Muscle of back (tissue), 11 donors: ENCODE results near the gene TTC28. TPM values are rescaled to one million over a fixed set of nuclear protein-coding genes. Genes with fewer than 3 reads are reported as not detected.
"Not testable (repeated sequence)": the region's sequence is repeated elsewhere in the genome, so short reads cannot be mapped to it uniquely, and the experiment has no call there.

Experiments used
- DNase-seq, 3 donors: peaks; one replicate each; pipeline versions ENCODE4 v3.0.0 to v3.0.0-alpha.2; 2013
- polyA plus RNA-seq, 10 donors: library from polyadenylated mRNA; unstranded; fragments of 120-200 nt; gene quantifications; one replicate each; pipeline ENCODE4 v1.2.1, GENCODE V29; 2013; ENCODE audit not compliant: insufficient read length in 10 of 10

TTC28 gene
- polyA plus RNA-seq, 10 donors, result 21.0 to 29.9 (median 24.9) TPM

DNA sequence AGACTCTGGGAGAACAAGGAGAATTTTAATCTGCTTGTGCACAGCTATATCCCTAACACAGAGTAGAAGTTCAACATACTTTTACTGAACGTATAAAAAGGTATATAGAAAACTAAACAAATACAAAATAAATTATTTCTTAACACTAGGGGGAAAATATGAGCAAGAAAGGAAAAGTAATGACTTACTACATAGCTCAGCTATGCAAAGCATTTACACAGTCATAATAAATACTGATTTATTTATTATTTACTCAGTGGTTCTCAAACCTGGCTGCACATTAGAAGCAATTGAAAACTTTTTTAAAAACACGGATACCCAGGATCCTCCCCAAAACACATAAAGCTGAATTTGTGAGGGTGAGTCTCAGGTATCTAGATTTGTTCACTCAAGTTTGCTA lies 182.5 kb downstream of the TTC28 start:
- no peak for DNase-seq

DNA sequence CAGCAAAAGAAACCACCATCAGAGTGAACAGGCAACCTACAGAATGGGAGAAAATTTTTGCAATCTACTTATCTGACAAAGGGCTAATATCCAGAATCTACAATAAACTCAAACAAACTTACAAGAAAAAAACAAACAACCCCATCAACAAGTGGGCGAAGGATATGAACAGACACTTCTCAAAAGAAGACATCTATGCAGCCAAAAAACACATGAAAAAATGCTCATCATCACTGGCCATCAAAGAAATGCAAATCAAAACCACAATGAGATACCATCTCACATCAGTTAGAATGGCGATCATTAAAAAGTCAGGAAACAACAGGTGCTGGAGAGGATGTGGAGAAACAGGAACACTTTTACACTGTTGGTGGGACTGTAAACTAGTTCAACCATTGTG lies 188.4 kb downstream of the TTC28 start:
- not testable (repeated sequence) for DNase-seq

DNA sequence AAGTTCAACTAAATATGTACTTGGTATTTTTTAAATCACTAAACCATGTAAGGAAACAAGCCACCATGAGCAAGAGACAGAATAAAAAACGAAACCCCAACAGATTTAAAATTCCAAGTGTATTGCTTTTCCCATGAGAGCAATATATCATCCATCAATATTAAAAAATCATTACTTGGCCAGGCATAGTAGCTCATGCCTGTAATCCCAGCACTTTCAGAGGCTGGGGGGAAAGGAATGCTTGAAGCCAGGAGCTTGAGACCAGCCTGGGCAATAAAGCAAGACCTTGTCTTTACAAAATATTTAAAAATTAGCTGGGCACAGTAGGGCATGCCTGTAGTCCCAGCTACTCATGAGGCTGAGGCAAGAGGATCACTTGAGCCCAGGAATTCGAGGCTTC lies 190.8 kb downstream of the TTC28 start:
- no peak for DNase-seq

DNA sequence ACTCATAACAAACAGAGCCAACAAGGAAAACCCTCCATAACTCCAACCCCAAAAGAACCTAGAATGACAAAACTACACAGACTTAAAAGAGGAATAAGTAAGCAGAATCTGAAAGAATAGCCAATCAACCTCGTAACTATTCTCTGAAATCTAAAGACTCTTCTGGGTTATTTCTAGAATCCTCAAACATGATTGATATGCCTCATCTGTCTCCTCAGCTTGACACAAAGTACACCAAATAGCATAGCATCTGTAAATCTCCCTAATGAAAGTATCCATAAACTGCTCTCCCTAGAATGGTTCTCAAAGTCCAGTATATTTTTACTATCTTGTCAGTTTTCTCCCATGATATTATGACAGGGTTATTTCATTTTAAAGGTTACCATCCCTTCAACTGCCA lies 195.0 kb downstream of the TTC28 start:
- no peak for DNase-seq

DNA sequence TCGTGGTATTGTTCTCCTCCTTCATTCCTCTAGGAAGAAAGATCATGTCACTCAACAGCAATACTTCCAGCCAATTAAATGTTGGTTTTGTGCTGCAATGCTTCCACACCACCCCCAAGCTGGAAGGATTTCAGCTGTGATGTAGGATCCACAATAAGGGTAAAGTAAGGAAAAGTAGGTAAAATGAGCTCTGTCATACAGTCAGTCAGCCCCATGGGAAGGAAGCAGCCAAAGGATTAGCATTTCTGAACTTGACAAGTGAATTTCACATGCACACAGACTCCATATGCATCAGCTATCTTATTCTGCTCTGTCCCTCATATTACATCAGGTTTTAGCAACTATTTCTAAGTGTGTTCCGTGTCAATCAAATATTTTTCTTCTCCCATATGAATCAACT lies 197.9 kb downstream of the TTC28 start:
- no peak for DNase-seq

DNA sequence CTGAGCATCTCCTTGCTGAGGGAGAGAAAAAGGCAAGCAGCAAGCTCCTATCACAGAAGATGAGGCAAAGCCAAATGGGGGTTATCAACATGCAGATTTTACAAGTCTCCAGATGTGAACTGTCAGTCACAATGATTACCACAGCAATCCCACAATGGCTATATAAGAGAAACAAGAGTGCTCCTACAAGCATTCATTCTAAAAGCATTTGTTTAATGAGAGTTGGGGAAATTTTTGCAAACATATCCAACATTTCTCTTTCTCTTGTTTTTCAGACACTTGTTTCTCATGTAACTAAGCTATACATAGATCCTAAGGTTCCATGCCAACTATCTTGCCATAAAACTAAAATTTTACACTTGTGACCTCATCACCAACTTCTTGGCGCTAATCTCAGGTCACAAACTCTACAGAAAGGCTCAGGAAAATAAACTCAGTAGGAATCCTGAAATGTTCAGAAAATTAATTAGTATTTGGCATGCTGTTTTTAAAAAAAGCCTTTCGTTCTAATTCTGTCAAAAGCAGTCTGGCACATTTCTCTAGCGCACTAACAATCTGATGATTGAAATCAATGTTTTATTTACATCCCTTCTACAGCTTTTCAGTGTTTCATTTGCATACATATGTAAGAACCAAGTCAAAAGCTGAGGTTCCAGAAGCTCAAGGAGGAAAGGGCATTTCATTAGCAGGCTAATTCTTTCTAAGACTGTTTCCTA lies 199.5 kb downstream of the TTC28 start:
- peak in 2 of 3 donors; percentile 11 to 42 for DNase-seq

DNA sequence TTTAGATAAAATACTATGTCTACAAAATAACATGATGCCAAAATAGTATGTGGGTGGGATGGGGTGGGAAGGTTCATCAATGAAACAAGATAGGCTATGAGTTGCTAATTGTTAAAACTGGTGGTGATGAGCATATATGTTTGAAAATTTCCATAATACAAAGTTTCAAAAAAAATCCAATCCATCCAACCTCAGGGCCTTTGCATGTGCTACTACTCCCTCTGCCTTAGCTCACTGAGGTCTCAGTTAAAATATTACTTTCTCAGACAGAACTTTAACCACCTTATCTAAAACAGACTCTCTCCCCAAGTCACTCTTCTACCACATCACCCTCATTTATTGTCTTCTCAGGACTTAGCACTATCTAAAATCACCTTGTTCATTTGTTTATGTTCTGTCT lies 201.1 kb downstream of the TTC28 start:
- DNase-seq, result no peak

DNA sequence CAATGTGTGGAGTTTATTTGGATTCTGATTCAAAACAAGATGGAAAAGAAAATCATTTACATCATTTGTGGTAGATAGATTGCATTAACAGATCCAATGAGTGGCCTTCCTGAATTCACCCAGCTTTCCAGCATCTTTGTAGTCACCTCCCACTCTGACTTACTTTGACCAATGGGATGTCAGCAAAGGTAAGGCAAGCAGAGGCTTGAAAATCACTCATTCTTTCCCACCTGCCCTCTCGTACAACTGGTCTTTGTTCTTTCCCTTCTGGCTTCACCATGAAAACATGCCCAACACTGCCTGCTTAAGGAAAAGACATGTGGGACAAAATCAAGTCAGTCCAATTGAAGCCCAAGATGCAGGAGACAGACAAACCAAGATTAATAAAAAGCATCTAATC lies 202.1 kb downstream of the TTC28 start:
- no peak for DNase-seq

DNA sequence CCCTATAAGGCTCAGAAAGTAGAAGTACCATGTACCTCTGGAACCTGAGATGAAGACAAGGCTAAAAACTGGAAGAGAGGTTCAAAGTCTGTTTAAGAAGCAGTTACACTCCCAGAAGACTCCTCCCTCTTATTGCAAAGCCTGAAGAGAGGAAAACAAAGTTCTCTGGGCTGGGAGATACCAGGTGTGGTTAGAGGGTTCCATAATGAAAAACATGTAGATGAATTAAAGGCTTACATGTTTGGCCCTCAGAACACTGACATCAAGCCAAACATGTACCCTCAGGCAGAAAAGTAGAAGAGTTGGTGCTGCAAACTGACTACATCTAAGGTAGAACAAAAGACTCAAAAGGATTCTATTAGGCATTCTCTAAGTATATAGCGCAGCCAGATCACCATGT lies 205.3 kb downstream of the TTC28 start:
- DNase-seq, result no peak

DNA sequence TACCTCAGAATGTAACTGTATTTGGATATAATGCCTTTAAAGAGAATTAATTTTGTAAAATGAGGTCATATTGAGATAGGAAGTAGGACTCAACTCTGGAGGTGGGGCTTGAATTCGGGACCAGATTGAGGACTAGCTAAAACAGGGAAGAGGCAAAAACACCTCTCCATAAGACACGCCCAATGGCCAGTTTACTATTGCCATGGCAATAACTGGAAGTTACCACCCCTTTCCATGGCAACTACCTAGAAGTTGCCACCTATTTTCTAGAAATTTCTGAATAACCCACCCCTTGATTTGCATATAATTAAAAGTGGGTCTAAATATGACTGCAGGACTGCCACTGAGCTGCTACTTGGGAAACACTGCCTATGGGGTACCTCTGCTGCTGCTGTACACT lies 206.4 kb downstream of the TTC28 start:
- DNase-seq, result no peak

DNA sequence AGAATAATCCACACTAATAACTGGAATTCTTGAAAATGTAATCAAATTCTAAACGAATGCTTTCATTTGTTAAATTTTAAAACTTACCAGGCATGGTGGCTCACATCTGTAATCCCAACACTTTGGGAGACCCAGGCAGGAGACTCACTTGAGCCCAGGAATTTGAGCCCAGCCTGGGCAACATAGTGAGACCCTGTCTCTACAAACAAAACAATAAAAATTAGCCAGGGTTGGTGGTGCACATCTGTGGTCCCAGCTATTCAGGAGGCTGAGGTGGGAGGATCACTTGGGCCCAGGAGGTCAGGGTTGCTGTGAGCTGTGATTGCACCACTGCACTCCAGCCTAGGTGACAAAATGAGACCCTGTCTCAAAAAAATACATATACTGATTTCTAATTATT lies 212.6 kb downstream of the TTC28 start:
- DNase-seq, result not testable (repeated sequence)

DNA sequence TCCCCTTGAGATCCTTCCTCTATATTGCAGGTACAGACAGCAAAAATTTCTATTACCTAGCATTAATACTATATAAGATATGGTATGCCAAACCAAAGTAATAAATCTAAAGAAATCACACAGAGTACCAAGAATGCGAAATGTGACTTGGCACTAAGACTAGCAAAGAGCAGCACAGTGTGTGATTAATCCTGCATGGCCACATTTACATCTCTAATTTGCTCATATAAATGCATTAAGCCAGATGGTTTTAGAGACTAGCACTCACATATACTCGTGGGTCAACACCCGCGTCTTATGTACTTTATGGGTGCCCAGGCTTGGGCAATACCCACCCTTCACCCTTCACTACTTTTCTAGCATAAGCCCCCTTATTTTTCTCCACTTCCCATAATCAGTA lies 213.2 kb downstream of the TTC28 start:
- DNase-seq, result no peak

DNA sequence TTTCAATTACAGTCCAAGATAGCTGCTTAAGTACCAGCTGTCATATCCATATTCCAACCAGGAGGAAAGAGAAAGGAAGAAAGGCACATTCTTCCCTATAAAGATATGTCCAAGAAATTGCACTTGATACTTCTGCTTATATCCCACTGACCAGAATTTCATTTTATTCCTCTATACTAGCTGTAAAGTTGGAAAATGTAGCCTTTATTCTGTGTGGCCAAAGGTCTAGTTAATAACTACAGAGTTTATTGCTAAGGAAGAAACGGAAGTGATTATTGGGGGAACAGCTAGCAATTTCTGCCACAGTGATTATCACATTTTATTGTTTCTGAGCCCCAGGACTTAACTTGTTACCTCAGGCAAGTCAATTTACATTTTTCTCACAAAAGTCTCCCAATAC lies 213.8 kb downstream of the TTC28 start:
- DNase-seq, result no peak

DNA sequence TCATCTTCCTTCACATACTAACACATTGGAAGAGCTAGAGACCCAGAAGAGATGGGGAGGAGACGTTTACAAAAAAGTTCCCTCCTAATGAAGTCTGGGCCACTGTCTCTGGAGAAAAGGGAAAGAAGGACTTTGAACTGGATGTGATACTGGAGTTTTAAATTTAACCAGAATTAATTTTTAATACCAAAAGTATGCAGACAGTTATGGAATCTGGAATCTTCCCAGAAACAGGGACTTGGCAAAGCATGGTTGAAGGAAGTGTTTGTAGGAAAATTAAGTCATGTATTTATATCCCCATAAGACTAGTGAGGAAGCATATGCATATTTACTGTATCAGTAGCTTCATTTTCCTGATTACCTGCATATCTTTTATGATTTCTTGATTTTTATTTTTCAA lies 215.5 kb downstream of the TTC28 start:
- peak; percentile 29 to 70 (median 48) for DNase-seq

DNA sequence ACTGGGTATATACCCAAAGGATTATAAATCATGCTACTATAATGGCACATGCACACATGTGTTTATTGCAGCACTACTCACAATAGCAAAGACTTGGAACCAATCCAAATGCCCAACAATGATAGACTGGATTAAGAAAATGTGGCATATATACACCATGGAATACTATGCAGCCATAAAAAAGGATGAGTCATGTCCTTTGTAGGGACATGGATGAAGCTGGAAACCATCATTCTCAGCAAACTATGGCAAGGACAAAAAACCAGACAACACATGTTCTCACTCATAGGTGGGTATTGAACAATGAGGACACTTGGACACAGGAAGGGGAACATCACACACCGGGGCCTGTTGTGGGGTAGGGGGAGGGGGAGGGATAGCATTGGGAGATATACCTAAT lies 216.2 kb downstream of the TTC28 start:
- DNase-seq, result not testable (repeated sequence)

DNA sequence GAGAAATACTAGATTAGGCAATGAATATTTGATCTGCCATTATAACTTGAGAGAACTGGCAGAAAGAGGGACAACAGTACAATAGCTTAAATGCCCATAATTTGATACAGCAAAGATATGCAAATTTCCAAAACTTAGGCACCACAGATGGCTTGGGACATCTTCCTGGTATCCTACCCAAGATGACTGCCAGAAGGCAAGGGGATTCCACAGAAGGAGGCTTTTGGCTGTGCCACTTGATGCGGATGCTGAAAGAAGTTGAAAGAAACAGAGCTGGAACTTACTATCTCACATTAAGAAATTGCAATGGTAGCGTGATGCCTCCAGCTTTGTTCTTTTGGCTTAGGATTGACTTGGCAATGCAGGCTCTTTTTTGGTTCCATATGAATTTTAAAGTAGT lies 216.7 kb downstream of the TTC28 start:
- DNase-seq, result no peak

DNA sequence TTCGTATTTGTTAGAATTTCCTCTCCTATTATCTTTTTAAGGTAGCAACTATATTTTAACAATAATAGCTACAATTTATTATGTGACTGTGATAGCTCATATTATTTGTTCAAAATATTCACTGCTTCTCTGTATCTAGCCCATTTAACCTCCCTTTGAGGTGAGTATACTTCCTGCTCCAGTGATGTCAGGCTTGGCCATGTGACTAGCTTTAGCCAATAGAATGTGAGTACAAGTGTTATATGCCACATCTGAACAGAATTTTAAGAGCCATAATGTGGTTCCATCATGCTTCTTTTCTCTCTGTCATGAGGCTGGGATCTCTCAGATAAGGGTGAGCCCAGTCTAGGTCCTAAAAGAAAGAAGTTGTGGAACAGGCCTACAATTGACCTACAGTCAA lies 217.6 kb downstream of the TTC28 start:
- no peak for DNase-seq

DNA sequence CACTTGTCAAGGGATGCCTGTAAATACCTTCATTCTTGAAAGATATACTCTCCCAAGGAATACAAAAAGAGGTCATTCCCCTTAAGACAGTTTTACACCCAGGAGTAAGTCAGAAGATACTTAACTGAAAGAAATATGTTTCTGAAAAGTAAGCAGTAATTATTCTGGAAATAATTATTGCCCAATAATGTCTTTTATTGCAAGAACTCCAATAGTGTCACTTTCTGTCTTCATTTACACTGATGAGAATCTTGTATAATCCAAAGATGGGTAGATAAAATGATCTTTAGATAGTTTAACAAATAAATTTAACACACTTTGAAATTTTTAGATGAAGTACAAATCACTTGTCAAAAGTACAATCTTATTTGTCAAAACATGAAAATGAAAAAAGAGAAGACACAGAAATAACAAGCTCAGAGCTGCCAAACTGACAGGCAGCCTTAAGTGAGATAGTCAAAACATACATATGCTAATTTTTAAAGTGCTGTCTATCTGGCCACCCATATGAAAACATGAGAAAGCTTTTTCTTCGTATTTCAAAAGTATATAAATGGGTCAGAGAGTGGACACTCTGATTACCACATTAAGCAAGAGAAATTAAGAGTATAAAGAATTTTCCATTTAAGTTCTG lies 225.1 kb downstream of the TTC28 start:
- no peak for DNase-seq

DNA sequence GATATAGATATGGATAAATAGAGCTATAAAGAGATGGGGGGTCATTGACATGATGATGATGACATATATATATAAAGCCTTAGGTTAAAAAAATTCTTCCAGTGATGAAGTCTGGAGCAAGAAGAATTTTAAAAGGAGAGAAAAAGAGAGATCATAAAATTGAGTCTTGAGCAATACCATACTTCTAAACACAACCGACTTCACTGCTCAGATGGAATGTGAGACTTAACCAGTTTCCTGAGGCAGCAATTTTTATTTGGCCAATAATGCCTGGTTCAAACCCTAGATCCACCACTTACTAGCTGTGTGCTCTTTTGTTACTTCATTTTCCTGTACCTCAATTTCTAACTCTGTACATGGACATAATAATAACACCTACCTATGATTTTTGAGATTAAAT lies 229.5 kb downstream of the TTC28 start:
- no peak for DNase-seq

DNA sequence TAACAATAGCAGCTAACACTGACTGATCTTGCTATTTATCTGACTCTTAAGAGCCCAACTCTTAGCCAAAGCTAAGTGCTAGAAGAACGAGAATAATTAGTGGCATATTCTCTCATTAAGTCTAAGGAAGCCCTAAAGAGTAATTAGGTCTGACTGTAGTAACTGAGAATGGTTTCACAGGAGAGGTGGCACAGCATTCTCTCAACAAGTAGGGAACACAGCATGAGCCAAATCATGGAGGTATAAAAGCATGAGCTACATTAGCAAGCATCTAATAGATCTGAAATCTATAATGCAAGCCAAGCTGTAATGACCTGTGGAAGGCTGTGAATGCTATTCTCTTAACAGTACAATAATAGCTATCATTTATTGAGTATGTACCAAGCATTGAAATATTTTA lies 230.6 kb downstream of the TTC28 start:
- DNase-seq, result no peak

DNA sequence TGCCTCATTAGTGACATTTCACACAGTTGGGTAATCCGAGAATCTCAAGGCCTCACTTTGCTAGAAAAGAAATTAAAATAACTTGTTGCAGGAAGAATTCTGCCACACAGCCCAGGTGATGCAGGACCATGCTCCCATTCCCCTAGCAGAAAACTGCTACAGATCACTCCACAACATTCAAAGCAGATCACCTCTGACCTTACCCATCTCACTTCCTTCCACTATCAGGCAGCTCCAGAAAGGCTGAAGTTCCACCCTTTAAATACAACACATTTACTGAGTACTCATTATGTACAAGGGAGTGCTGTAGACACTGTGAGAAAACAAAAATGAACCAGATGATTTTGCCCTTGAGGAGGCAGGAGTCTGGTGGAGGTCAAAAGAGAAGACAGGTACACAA lies 231.0 kb downstream of the TTC28 start:
- DNase-seq, result no peak

DNA sequence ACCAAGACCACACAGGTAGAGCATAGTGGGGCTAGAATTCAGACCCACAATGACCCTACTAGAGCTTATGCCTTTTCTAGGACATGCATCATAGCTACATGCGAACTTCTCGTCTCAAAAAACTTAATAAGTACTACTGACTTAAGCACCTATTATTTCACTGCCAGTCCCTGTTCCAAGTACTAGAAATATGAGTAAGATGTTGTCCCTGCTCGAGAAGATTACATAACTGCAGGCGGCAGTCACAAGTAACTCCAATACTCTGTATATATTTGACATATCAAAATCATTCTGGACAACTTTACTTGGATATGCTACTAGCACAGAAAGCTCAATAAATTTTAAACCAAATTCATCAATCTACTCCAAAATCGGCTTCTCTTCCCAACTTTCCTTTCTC lies 235.0 kb downstream of the TTC28 start:
- DNase-seq, result no peak

DNA sequence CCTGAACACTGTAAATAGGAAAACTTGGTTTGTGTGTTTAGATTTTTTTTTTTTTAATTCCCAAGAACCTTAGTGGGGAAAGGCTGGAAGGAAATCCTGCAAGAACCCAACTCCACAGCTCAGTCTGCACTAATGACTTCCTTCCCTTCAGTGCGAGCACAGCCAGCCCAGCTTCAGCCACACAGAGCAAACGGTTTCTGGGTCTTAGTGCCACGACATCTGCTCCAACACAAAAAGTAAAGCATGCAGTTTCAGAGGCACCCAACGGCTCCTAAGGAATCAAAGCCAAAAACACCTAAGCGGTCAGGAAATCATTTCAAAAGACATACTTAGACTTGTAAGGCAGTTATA lies 236.1 kb downstream of the TTC28 start:
- DNase-seq, result peak; percentile 82 to 93 (median 87)
